Nephron progenitor cell (in vitro differentiated cells): ENCODE results near the gene HAUS6.
"Not testable (repeated sequence)": the region's sequence is repeated elsewhere in the genome, so short reads cannot be mapped to it uniquely, and the experiment has no call there.

Experiments
- DNase-seq: peaks from one replicate; pipeline ENCODE4 v3.0.0; 2021
- H3K27ac Mint-ChIP-seq: 2 replicates; pipeline ENCODE4 v1.8.0; 2021; ENCODE audit warnings: mild to moderate bottlenecking, moderate library complexity, mixed read lengths
- H3K27me3 Mint-ChIP-seq: 2 replicates; pipeline ENCODE4 v1.8.0; 2021; ENCODE audit warnings: mild to moderate bottlenecking, low read depth, mixed read lengths; ENCODE audit not compliant: poor library complexity
- H3K36me3 Mint-ChIP-seq: 2 replicates; pipeline ENCODE4 v1.8.0; 2021; ENCODE audit warnings: low read depth, mixed read lengths
- H3K4me1 Mint-ChIP-seq: 2 replicates; pipeline ENCODE4 v1.8.0; 2021; ENCODE audit warnings: mixed read lengths
- H3K4me3 Mint-ChIP-seq: 2 replicates; pipeline ENCODE4 v1.8.0; 2021; ENCODE audit warnings: mild to moderate bottlenecking, moderate library complexity, mixed read lengths
- H3K9me3 Mint-ChIP-seq: 2 replicates; pipeline ENCODE4 v1.8.0; 2021; ENCODE audit warnings: mild to moderate bottlenecking, moderate library complexity, mixed read lengths
- TF ChIP-seq, protein P1 (sequence below): fragments of 200-600 bp; sonication (generic); IDR thresholded peaks from 2 replicates; pipeline ENCODE4 v1.5.0; 2021; ENCODE audit warnings: antibody characterized with exemption

The HAUS6 gene

DNA sequence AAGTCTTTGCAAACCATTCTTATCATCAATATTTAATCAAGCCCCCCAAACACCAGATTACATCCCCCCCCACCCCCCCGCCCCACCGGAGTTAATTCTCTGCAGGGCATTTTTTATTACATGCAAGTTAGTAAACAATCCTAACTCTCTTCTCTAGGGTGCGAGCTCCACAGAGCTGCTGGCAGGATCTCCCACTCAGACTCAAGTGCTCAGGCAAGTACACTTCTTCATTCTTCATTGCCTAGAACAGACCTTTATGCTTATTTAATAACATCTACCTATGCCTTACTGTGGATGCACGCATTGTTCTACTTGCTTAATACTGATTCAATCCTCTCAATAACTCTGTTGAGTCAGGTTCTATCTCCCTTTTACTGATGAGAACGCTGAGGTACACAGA lies 79.6 kb downstream of the HAUS6 start:
- no peak overlapping the region for H3K4me3 Mint-ChIP-seq
- H3K27ac Mint-ChIP-seq: no peak overlapping the region
- no peak for DNase-seq
- H3K36me3 Mint-ChIP-seq: no peaks in the 10 kb centered on the region
- peaks cover 10% of the 10 kb centered on the region for H3K9me3 Mint-ChIP-seq
- TF ChIP-seq, protein P1, sequence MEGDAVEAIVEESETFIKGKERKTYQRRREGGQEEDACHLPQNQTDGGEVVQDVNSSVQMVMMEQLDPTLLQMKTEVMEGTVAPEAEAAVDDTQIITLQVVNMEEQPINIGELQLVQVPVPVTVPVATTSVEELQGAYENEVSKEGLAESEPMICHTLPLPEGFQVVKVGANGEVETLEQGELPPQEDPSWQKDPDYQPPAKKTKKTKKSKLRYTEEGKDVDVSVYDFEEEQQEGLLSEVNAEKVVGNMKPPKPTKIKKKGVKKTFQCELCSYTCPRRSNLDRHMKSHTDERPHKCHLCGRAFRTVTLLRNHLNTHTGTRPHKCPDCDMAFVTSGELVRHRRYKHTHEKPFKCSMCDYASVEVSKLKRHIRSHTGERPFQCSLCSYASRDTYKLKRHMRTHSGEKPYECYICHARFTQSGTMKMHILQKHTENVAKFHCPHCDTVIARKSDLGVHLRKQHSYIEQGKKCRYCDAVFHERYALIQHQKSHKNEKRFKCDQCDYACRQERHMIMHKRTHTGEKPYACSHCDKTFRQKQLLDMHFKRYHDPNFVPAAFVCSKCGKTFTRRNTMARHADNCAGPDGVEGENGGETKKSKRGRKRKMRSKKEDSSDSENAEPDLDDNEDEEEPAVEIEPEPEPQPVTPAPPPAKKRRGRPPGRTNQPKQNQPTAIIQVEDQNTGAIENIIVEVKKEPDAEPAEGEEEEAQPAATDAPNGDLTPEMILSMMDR: no peak
- peaks cover 24% of the 10 kb centered on the region for H3K4me1 Mint-ChIP-seq
- no peaks in the 10 kb centered on the region for H3K27me3 Mint-ChIP-seq

DNA sequence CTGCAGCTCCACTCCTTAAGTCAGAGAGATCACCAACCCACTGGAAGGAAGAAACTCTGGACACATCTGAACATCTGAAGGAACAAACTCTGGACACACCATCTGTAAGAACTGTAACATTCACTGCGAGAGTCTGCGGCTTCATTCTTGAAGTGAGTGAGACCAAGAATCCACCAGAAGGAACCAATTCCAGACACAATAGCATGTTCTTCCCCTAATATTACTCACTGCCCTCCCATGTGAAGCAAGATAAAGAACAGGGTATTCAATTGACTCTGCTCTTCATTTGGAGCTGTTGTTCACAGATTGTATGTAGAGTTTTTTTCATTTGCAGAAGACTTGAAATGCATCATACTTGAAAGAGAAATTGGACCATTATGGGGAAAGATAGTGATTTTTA lies 80.5 kb downstream of the HAUS6 start:
- TF ChIP-seq, protein P1: no peak
- peaks cover 10% of the 10 kb centered on the region for H3K9me3 Mint-ChIP-seq
- H3K4me1 Mint-ChIP-seq: peaks cover 24% of the 10 kb centered on the region
- H3K27me3 Mint-ChIP-seq: no peaks in the 10 kb centered on the region
- H3K27ac Mint-ChIP-seq: no peak overlapping the region
- no peak for DNase-seq
- H3K4me3 Mint-ChIP-seq: no peak overlapping the region
- no peaks in the 10 kb centered on the region for H3K36me3 Mint-ChIP-seq

DNA sequence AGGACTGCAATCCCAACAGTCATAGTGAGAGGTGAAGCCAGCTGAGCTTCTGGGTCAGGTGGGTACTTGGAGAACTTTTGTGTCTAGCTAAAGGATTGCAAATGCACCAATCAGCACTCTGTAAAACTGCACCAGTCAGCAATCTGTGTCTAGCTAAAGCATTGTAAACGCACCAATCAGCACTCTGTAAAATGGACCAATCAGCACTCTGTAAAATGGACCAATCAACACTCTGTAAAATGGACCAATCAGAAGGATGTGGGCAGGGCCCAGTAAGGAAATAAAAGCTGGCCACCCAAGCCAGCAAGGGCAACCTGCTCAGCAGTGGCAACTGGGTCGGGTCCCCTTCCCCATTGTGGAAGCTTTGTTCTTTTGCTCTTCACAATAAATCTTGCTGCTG lies 81.1 kb downstream of the HAUS6 start:
- H3K9me3 Mint-ChIP-seq: peaks cover 10% of the 10 kb centered on the region
- H3K4me1 Mint-ChIP-seq: peaks cover 24% of the 10 kb centered on the region
- H3K36me3 Mint-ChIP-seq, H3K27me3 Mint-ChIP-seq, H3K27ac Mint-ChIP-seq, H3K4me3 Mint-ChIP-seq, DNase-seq: not testable (repeated sequence)

DNA sequence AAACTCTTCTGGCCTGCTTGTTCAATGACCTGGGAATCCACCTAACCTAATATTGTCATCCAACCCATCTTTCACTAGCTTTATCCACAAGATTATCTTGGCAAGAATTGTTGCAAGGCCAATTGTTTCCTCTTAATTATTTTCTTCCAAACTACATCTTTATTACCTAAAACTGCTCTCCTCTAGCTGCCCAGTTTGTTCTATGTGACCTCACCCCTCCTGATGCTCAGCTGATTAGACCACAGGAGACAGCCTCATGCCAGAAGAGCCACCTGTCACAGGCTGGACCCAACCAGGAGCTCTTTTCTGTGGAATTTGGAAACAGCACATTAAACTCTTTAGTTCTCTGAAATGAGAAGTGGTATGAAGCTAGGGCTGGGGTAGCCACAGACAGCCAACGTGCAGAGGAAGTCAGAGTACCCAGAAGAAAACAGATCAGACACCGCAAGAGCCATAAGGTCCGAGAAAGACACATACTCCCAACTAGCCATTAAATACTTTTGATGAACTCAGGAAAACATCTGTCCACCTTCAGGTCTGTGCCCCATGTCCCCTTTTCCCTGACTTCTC lies 81.7 kb downstream of the HAUS6 start:
- H3K36me3 Mint-ChIP-seq: no peaks in the 10 kb centered on the region
- H3K4me1 Mint-ChIP-seq: peaks cover 20% of the 10 kb centered on the region
- TF ChIP-seq, protein P1: no peak
- no peak overlapping the region for H3K4me3 Mint-ChIP-seq
- no peaks in the 10 kb centered on the region for H3K27me3 Mint-ChIP-seq
- DNase-seq: no peak
- no peak overlapping the region for H3K27ac Mint-ChIP-seq
- peaks cover 10% of the 10 kb centered on the region for H3K9me3 Mint-ChIP-seq

DNA sequence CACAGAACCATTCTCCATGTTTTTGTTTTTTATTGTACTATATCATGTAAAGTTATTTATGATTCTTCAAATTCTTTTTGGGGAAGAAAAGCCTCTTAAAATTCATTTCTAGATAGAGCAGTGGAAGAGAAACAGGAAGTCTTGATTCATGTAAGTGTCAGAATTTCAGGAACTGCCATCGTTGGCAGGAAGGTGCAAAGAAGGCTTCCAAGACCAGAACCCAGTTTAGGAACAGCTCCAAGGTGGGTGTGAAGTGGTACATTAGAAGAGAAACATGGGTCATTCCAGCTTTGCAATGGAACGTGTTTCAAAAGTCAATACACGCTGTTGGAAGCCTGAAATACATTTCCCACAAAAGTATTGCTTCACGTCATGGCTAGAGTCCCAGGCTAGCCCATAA lies 84.5 kb downstream of the HAUS6 start:
- H3K27ac Mint-ChIP-seq: no peak overlapping the region
- no peaks in the 10 kb centered on the region for H3K36me3 Mint-ChIP-seq
- H3K4me1 Mint-ChIP-seq: peaks cover 12% of the 10 kb centered on the region
- H3K9me3 Mint-ChIP-seq: peaks cover 10% of the 10 kb centered on the region
- no peaks in the 10 kb centered on the region for H3K27me3 Mint-ChIP-seq
- TF ChIP-seq, protein P1: no peak
- no peak overlapping the region for H3K4me3 Mint-ChIP-seq
- no peak for DNase-seq

DNA sequence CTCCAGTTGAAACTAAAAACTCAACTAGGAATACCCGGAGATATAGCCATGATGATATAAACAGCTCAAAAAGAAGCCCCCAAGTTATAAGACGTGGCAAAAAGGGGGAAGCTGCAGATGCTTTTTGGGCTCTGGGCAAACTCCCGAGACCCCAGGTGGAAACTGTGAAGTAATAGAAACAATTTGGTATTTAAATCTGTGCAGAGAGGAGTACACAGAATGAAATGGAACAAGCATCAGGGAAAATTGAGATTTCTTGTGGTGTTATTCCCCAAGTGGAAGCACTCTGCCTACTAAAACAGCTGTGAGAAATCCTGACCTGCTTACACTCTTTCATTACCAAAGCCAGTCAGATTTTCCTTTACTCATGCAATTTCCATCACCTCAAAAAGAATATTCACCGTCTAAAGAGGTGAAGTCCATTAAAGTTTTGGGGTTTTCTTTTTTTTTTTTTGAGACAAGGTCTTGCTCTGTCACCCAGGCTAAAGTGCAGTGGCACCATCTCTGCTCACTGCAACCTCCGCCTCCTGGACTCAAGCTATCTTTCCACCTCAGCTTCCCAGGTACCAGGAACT lies 93.2 kb downstream of the HAUS6 start:
- Mint-ChIP-seq H3K4me1 (peaks cover 18% of the 10 kb centered on the region), H3K27ac (no peak overlapping the region), H3K4me3 (no peak overlapping the region), H3K9me3 (peaks cover 12% of the 10 kb centered on the region), H3K27me3 (peaks cover 6% of the 10 kb centered on the region), H3K36me3 (no peaks in the 10 kb centered on the region)
- DNase-seq: no peak
- TF ChIP-seq, protein P1: no peak
